IPS DF 4.7 (cell line): Measurements from ENCODE around the gene ACAD9.
"Not testable (repeated sequence)": the region's sequence is repeated elsewhere in the genome, so short reads cannot be mapped to it uniquely, and the experiment has no call there.

Experiments used
- DNase-seq: peaks from one replicate; pipeline ENCODE4 v3.0.0-alpha.2; 2013; ENCODE audit warnings: low spot score; ENCODE audit errors: extremely low read depth

ACAD9 gene

GRCh38 chr3:128859630-128860029 is 19.8 kb upstream of the ACAD9 start:
- no peak for DNase-seq

DNA sequence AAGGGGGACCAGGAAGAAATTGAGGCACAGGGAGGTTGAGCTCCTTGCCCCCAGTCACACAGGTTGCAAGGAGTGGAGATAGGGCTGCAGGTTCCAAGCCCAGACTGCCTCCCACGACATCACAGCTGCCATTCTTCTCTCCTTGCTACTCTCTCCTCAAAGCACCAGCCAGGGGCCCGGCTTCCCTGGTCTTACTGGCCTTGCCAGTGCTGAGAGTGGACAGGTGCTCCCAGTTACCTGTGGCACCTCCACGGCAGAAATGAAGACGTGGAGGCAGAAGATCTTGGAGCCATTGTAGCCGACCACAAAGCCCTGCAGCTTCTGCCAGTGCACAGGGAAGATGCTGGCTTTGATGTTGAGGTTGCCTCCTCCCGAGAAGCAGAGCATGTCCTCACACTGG is 17.9 kb upstream of the ACAD9 start:
- no peak for DNase-seq

DNA sequence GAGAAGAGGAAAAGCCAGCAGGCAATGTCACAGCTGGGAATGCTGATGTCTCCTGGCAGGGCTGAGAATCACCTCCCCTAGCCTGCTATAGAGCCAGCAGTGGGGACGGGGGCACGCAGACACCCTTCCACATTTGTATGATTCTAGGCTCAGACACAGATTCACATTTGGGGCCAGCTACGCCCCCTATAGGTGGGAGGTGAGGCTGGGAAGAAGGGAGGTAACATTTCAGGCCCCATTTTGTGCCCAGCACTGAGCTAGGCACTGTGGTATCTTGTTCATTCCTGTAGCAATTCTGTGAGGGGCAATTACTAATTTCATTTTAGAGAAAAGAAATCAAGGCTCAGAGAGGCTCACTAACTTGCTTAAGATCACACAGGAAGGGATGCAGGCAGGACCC is 15.9 kb upstream of the ACAD9 start:
- no peak for DNase-seq

DNA sequence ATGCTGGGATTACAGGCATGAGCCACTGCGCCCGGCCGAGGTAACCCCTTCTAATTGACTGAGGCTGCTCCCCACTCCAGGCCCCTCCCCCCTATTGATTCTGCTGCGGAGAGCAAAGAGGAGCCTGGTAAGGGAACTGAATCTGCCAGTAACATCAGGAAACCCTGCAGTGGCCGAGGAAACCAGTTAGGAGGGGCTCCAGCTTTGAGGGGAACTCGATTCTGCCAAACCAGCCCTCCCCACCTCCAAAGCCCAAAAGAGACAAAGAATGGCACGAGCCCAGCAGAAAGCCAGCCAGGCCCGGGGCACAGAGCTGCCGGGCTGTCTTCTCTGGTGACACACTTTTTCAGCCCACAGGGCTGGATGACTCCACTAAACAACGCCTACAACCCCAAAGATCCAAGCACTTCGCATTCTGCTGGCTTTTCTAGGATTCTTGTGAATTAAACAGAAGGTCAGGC is 15.0 kb upstream of the ACAD9 start:
- no peak for DNase-seq

- DNase-seq: not testable (repeated sequence)
Measured at GRCh38 chr3:128864849-128865804, 14.3 kb upstream of the ACAD9 start.

DNA sequence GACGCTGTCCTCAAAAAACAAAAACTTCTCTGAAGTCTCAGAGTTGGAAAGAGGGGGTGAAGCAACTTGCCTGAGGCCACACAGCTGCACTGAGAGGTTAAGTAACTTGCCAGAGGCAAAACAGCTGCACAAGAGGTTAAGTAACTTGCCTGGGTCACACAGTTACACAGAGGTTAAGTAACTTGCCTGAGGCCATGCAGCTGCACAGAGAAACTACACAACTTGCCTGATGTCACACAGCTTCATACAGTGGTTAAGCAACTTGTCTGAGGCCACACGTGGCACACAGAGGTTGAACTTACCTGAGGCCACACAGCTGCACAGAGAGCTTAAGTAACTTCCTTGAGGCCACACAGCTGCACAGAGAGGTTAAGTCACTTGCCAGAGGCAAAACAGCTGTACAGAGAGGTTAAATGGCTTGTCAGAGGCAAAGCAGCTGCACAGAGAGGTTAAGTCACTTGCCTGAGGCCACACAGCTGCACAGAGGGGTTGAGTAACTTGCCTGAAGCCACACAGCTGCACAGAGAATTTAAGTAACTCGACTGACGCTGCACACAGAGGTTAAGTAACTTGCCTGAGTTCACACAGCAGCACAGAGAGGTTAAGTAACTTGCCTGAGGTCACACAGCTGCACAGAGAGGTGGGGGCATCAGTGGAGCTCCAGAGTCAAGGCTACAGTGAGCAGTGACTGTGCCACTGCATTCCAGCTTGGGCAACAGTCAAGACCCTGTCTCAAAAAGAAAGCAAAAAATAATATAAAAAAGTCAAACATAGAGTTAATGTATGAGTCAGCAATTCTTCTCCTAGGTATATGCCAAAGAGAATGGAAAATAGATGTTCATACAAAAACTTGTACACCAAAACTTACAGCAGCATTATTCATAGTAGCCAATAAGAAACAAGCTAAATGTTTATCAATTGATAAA is 12.0 kb upstream of the ACAD9 start:
- DNase-seq: no peak

GRCh38 chr3:128870347-128870746 is 9.1 kb upstream of the ACAD9 start:
- DNase-seq: no peak

- DNase-seq: no peak
Measured at GRCh38 chr3:128872282-128872681, 7.1 kb upstream of the ACAD9 start.

DNA sequence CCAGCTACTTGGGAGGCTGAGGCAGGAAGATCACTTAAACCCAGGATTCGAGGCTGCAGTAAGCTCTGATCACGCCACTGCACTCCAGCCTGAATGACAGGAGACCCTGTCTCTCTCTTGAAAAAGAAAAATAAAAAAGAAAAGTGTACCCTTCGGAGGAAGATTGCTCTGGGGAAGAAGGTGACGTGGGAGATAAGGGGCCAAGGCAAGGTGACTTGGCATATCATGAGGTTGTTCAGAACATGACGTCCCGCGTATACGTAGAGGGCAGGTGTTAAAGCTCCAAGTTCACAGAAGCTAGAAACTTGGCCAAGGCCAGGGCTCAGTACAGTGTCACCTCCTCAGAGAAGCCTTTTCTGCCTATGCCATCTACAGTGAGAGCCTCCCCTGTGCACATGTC is 6.7 kb upstream of the ACAD9 start:
- DNase-seq: no peak

- no peak for DNase-seq
Measured at GRCh38 chr3:128873244-128874022, 6.0 kb upstream of the ACAD9 start.

DNA sequence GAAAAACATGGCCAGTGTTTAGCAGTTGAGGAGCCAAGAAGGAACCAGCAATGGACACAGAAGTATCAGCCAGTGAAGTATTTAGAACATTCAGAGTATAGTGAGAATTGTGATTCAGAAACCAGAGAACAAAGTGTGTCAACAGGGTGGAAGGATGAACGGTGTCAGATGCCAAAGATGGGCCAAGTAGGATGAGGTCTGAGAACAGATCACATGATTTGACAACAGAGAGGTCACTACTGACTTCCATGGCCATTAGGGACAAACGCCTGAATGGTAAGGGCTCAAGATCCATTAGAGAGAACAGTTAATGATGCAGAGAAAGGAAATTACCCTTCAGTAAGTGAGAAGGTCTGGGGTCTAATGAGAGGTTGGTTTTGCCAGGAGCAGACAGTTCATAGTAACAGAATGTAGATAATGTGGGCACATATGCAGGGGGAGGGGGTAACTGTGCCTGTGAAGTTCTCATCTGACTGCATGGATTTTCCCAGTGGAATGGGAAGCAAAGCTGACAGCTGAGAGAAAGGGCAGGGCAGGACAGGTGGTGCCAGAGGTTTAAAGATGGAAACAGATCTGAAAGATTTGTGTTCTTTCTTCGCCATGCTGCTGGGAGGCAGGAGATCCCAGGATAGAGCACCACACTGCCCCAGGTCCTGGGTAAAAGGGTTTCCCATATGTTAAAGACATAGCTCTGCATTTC is 4.8 kb upstream of the ACAD9 start:
- no peak for DNase-seq

GRCh38 chr3:128875556-128876120 is 3.8 kb upstream of the ACAD9 start:
- no peak for DNase-seq

GRCh38 chr3:128878011-128878457 is 1.4 kb upstream of the ACAD9 start:
- no peak for DNase-seq

DNA sequence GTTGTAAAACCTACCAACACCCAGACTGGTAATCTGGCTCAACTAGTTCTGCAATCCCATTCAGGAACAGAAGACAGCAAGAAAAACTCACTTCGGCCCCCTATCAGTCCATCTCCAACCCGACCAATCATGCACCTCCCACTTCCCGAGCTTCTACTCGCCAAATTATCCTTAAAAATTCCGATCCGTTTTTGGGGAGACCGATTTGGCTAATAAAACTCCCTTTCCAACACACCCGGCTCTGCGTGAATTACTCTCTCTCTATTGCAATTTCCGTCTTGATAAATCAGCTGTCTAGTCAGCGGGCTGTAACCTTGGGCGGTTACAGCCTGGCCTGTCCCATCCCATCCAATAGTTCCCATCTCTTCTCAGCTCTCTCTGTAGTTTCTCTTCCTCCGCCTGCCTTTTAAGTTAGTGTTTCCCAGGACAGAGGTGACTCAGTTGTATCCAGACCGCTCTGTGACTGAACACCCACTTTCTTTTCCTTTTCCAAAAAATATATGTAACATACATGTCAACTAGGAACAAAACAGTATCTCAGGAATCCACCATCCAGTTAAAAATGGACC is 780 bp upstream of the ACAD9 start:
- no peak for DNase-seq

DNA sequence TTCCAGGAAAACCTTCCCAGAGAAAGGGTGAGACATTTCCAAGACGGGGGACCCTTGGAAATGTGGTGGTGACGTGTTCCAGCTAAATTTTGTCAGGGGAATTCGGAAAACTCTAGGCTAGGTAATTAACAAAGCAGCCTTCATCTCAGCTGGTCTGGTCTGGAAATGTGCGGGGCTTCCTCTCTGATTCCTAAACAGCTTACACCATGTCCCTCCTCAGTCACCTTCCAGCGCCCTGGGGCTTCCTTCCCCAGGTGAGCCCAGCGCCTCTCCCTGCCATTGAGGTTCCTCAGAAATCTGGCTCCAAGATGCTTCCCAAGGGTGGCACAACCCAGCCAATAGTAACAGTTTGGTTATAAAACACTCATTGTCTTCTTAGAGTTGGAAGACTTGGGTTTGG is 571 bp downstream of the ACAD9 start:
- no peak for DNase-seq

- not testable (repeated sequence) for DNase-seq
Measured at GRCh38 chr3:128880455-128880854, 1.0 kb downstream of the ACAD9 start.

DNA sequence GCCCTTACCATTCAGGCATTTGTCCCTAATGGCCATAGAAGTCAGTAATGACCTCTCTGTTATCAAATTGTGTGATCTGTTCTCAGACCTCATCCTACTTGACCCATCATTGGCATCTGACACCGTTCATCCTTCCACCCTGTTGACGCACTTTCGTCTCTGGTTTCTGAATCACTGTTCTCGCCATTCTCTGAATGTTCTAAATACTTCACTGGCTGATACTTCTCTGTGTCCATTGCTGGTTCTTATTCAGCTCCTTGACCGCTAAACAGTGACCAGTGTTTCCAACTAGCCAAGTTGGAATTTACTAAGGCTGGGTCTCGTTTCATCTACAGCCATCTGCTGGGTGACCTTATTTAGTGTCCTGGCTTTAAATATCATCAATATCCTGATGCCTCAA is 2.2 kb downstream of the ACAD9 start:
- no peak for DNase-seq

GRCh38 chr3:128882719-128883118 is 3.3 kb downstream of the ACAD9 start:
- DNase-seq: no peak

- DNase-seq: no peak
Measured at GRCh38 chr3:128884992-128885391, 5.6 kb downstream of the ACAD9 start.
